HG03354 (cell line): ENCODE data around the gene MGAT4B.
A peak's percentile ranks its signal among the peaks of the same experiment; 100 is the strongest.

Experiments used
- ATAC-seq: cut with Tn5 transposase; IDR thresholded peaks from one replicate; pipeline ENCODE4 v1.9.1; 2021; ENCODE audit warnings: mild to moderate bottlenecking; ENCODE audit not compliant: unreplicated experiment, poor library complexity, severe bottlenecking

Gene MGAT4B

GRCh38 chr5:179828756-179829421 lies 22.2 kb upstream of the MGAT4B start:
- ATAC-seq = no peak

GRCh38 chr5:179827680-179828079 lies 21.0 kb upstream of the MGAT4B start:
- ATAC-seq = no peak

GRCh38 chr5:179825655-179826182 lies 19.1 kb upstream of the MGAT4B start:
- no peak for ATAC-seq

- no peak for ATAC-seq
Observed at GRCh38 chr5:179824745-179825112, 18.1 kb upstream of the MGAT4B start.

GRCh38 chr5:179823937-179824744 lies 17.5 kb upstream of the MGAT4B start:
- no peak for ATAC-seq

- no peak for ATAC-seq
Observed at GRCh38 chr5:179822444-179822990, 15.9 kb upstream of the MGAT4B start.

- ATAC-seq = no peak
Observed at GRCh38 chr5:179822059-179822432, 15.4 kb upstream of the MGAT4B start.

- peak; percentile 53 for ATAC-seq
Observed at GRCh38 chr5:179821298-179822058, 14.8 kb upstream of the MGAT4B start.

- peak; percentile 45 for ATAC-seq
Observed at GRCh38 chr5:179820483-179821297, 14.0 kb upstream of the MGAT4B start, which contains the start of gene SQSTM1. SQSTM1 (plus strand) TSS chr5:179820905; CDS start chr5:179820937, 32 bp downstream.

GRCh38 chr5:179820127-179820482 lies 13.4 kb upstream of the MGAT4B start:
- no peak for ATAC-seq

- ATAC-seq = peak; percentile 21
Observed at GRCh38 chr5:179819296-179820126, 12.8 kb upstream of the MGAT4B start.

- ATAC-seq = peak; percentile 66
Observed at GRCh38 chr5:179818746-179819295, 12.2 kb upstream of the MGAT4B start.

- ATAC-seq = no peak
Observed at GRCh38 chr5:179817890-179818745, 11.5 kb upstream of the MGAT4B start.

- ATAC-seq = no peak
Observed at GRCh38 chr5:179817470-179817840, 10.8 kb upstream of the MGAT4B start.

- no peak for ATAC-seq
Observed at GRCh38 chr5:179816796-179817469, 10.3 kb upstream of the MGAT4B start.

- ATAC-seq = no peak
Observed at GRCh38 chr5:179816401-179816795, 9.7 kb upstream of the MGAT4B start.
